ENCODE results near the gene FAM53A.

- TF ChIP-seq CTCF (IDR thresholded peaks at IDR 0.05; ENCODE audit: low read depth, low read length, missing input control) (no peak), SP1 (IDR thresholded peaks at IDR 0.05) (no peak), REST (IDR thresholded peaks at IDR 0.05) (no peak), MAX (IDR thresholded peaks at IDR 0.05) (no peak), JUND (IDR thresholded peaks at IDR 0.05) (no peak), GABPA (IDR thresholded peaks at IDR 0.05 in 1 of 2, conservative IDR thresholded peaks at IDR 0.05 in 1 of 2) (no peak)
These were observed 69.1 kb downstream of the FAM53A start for GRCh38 chr4:1614854-1615595.
